GM23248 (cell line): ENCODE data around the gene CEBPB. TPM values are rescaled to one million over a fixed set of nuclear protein-coding genes. Genes with fewer than 3 reads are reported as not detected.

Experiments used
- DNase-seq: peaks from one replicate; pipeline ENCODE4 v3.0.0-alpha.2; 2015
- H2AFZ ChIP-seq: fragments of 200-600 bp; sonication (generic); 2 replicates; pipeline ENCODE4 v1.6.1; 2016; ENCODE audit warnings: antibody characterized with exemption
- H3F3A ChIP-seq: fragments of 200-600 bp; sonication (generic); 2 replicates; pipeline ENCODE4 v1.6.1; 2016; ENCODE audit warnings: mild to moderate bottlenecking, antibody characterized with exemption, mixed run types; ENCODE audit not compliant: insufficient read depth
- H3K27ac ChIP-seq: fragments of 200-600 bp; sonication (generic); 2 replicates; pipeline ENCODE4 v1.5.1; 2016; ENCODE audit warnings: mild to moderate bottlenecking
- H3K27me3 ChIP-seq: fragments of 200-600 bp; sonication (generic); replicated peaks from 2 replicates; pipeline ENCODE4 v1.6.1; 2016; ENCODE audit warnings: mild to moderate bottlenecking; ENCODE audit not compliant: insufficient read depth
- H3K36me3 ChIP-seq: fragments of 200-600 bp; sonication (generic); 2 replicates; pipeline ENCODE4 v1.6.1; 2016; ENCODE audit warnings: low read depth, mild to moderate bottlenecking
- H3K4me1 ChIP-seq: fragments of 200-600 bp; sonication (generic); 2 replicates; pipeline ENCODE4 v1.6.1; 2016; ENCODE audit warnings: mild to moderate bottlenecking; ENCODE audit not compliant: insufficient read depth
- H3K4me2 ChIP-seq: fragments of 200-600 bp; sonication (generic); one replicate; pipeline ENCODE4 v1.6.1; 2016; ENCODE audit warnings: mild to moderate bottlenecking; ENCODE audit not compliant: unreplicated experiment
- H3K4me3 ChIP-seq: fragments of 200-600 bp; sonication (generic); 2 replicates; pipeline ENCODE4 v1.5.1; 2016; ENCODE audit warnings: mild to moderate bottlenecking
- H3K79me2 ChIP-seq: fragments of 200-600 bp; sonication (generic); 2 replicates; pipeline ENCODE4 v1.6.1; 2016; ENCODE audit warnings: mild to moderate bottlenecking; ENCODE audit not compliant: insufficient read depth
- H3K9ac ChIP-seq: fragments of 200-600 bp; sonication (generic); 2 replicates; pipeline ENCODE4 v1.6.1; 2016; ENCODE audit warnings: mild to moderate bottlenecking
- H3K9me2 ChIP-seq: fragments of 200-600 bp; sonication (generic); 2 replicates; pipeline ENCODE4 v1.6.1; 2016; ENCODE audit warnings: mixed run types, mild to moderate bottlenecking, moderate library complexity; ENCODE audit not compliant: insufficient read depth
- H3K9me3 ChIP-seq: fragments of 200-600 bp; sonication (generic); one replicate; pipeline ENCODE4 v1.6.1; 2017; ENCODE audit warnings: low read depth
- H4K20me1 ChIP-seq: fragments of 200-600 bp; sonication (generic); 2 replicates; pipeline ENCODE4 v1.6.0; 2016; ENCODE audit not compliant: insufficient read depth
- EZH2 ChIP-seq: fragments of 200-600 bp; sonication (generic); IDR thresholded peaks from 2 replicates; pipeline ENCODE4 v1.6.1; 2018; ENCODE audit warnings: antibody characterized with exemption, mild to moderate bottlenecking; ENCODE audit not compliant: insufficient read depth, poor library complexity, severe bottlenecking
- EZH2phosphoT487 ChIP-seq: fragments of 200-600 bp; sonication (generic); IDR thresholded peaks from 2 replicates; pipeline ENCODE4 v1.6.1; 2018; ENCODE audit warnings: antibody characterized with exemption, moderate library complexity, mild to moderate bottlenecking, low read depth; ENCODE audit not compliant: insufficient read depth
- WGBS, 2 experiments: methylation state at CpG; one replicate each; pipeline ENCODE4 v1.1.6; 2015 to 2017; ENCODE audit warnings: low lambda C conversion rate in 2 of 2, low coverage in 1 of 2; ENCODE audit errors: missing lambda C conversion rate in 2 of 2; 5-methylcytosine and 5-hydroxymethylcytosine counted together
- in situ Hi-C: fragments of 300-500 bp; cut with MboI; formaldehyde crosslinking; loops from 2 replicates; pipeline ENCODE4 v1.15.0; 2020
- polyA plus RNA-seq: library from polyadenylated mRNA; unstranded; fragments of >200 nt; fragmentation: Nextera tagmentation; extraction: Ambion mirVana; gene quantifications from 2 replicates; pipeline ENCODE4 v1.2.1, GENCODE V29; 2016
- total RNA-seq: library from RNA; depleted of rRNA; stranded (reverse); fragments of >200 nt; shearing (Covaris generic); gene quantifications from 2 replicates; pipeline ENCODE4 v1.2.3, GENCODE V29; 2014

The CEBPB gene
- total and polyA plus RNA-seq, 2 experiments from 2014 or later, result 47.1 to 73.8 TPM

GRCh38 chr20:50188287-50188688, 2.3 kb upstream of the CEBPB start:
- no peak overlapping the region for H3K9ac ChIP-seq
- H4K20me1 ChIP-seq, result no peaks in the 10 kb centered on the region
- H3F3A ChIP-seq, result peaks cover 11% of the 10 kb centered on the region
- H3K27me3 ChIP-seq, result no peaks in the 10 kb centered on the region
- peaks cover 16% of the 10 kb centered on the region for H3K79me2 ChIP-seq
- H2AFZ ChIP-seq, result no peak overlapping the region
- H3K4me2 ChIP-seq, result no peak overlapping the region
- TF ChIP-seq EZH2phosphoT487, result no peak
- TF ChIP-seq EZH2, result no peak
- peaks cover 9% of the 10 kb centered on the region; the same call in 1 of the 2 replicates for H3K36me3 ChIP-seq
- no peak for DNase-seq
- H3K9me3 ChIP-seq, result no peaks in the 10 kb centered on the region
- H3K27ac ChIP-seq, result no peak overlapping the region
- WGBS, 2 experiments, result 88 to 90% methylated on average over 6 of the region's 6 CpGs
- H3K4me3 ChIP-seq, result no peak overlapping the region
- in situ Hi-C loops, result loop anchor here (5.0 to 25.0 kb wide), 3 partner anchors 274 to 549 kb away; partner anchors contain the start of gene PARD6B
- H3K9me2 ChIP-seq, result no peaks in the 10 kb centered on the region
- H3K4me1 ChIP-seq, result no peaks in the 10 kb centered on the region

GRCh38 chr20:50188879-50189680, 1.6 kb upstream of the CEBPB start:
- H2AFZ ChIP-seq, result no peak overlapping the region
- no peak overlapping the region for H3K4me3 ChIP-seq
- H3K9ac ChIP-seq, result no peak overlapping the region
- peaks cover 15% of the 10 kb centered on the region; the same call in 1 of the 2 replicates for H3K36me3 ChIP-seq
- H3F3A ChIP-seq, result peaks cover 18% of the 10 kb centered on the region
- no peaks in the 10 kb centered on the region for H3K27me3 ChIP-seq
- WGBS, 2 experiments, result 92% methylated on average over 17 to 18 of the region's 18 CpGs
- no peaks in the 10 kb centered on the region for H3K9me2 ChIP-seq
- H3K4me1 ChIP-seq, result peaks cover 2% of the 10 kb centered on the region
- peaks cover 24% of the 10 kb centered on the region for H3K79me2 ChIP-seq
- no peaks in the 10 kb centered on the region for H3K9me3 ChIP-seq
- TF ChIP-seq EZH2, result no peak
- TF ChIP-seq EZH2phosphoT487, result no peak
- H3K4me2 ChIP-seq, result no peak overlapping the region
- no peak for DNase-seq
- in situ Hi-C loops, result loop anchor here (5.0 to 25.0 kb wide), 3 partner anchors 273 to 548 kb away; partner anchors contain the start of gene PARD6B
- no peak overlapping the region for H3K27ac ChIP-seq
- no peaks in the 10 kb centered on the region for H4K20me1 ChIP-seq

GRCh38 chr20:50189681-50190250, 864 bp upstream of the CEBPB start:
- Histone ChIP-seq H3K9me2 (no peaks in the 10 kb centered on the region), H3K4me3 (no peak overlapping the region; the same call in 1 of the 2 replicates), H3K36me3 (peaks cover 22% of the 10 kb centered on the region; the same call in 1 of the 2 replicates), H3F3A (peaks cover 25% of the 10 kb centered on the region), H3K4me1 (peaks cover 9% of the 10 kb centered on the region), H2AFZ (no peak overlapping the region; the same call in 1 of the 2 replicates), H4K20me1 (no peaks in the 10 kb centered on the region), H3K9me3 (no peaks in the 10 kb centered on the region), H3K79me2 (peaks cover 31% of the 10 kb centered on the region), H3K27me3 (no peaks in the 10 kb centered on the region), H3K4me2 (no peak overlapping the region), H3K27ac (peak overlapping the region; percentile 98; the same call in 1 of the 2 replicates), H3K9ac (peak overlapping the region; percentile 99)
- 51 to 73% methylated on average over 8 to 29 of the region's 29 CpGs for WGBS, 2 experiments
- DNase-seq, result peak; percentile 40
- TF ChIP-seq EZH2, result no peak
- TF ChIP-seq EZH2phosphoT487, result no peak
- in situ Hi-C loops, result loop anchor here (5.0 to 25.0 kb wide), 3 partner anchors 273 to 548 kb away; partner anchors contain the start of gene PARD6B

GRCh38 chr20:50191065-50191543, 474 bp downstream of the CEBPB start:
- Histone ChIP-seq H3K9ac (peak overlapping the region; percentile 99), H4K20me1 (no peaks in the 10 kb centered on the region), H3K27me3 (no peaks in the 10 kb centered on the region), H3K9me3 (no peaks in the 10 kb centered on the region), H2AFZ (no peak overlapping the region), H3K27ac (peak overlapping the region; percentile 98), H3K9me2 (no peaks in the 10 kb centered on the region), H3K4me1 (peaks cover 12% of the 10 kb centered on the region), H3K79me2 (peaks cover 39% of the 10 kb centered on the region), H3F3A (peaks cover 38% of the 10 kb centered on the region), H3K4me2 (peak overlapping the region; percentile 99), H3K4me3 (peak overlapping the region; percentile 92), H3K36me3 (peaks cover 23% of the 10 kb centered on the region; the same call in 1 of the 2 replicates)
- in situ Hi-C loops, result loop anchor here (25.0 kb wide), 1 partner anchor 546 kb away; the partner anchor contains the start of gene PARD6B
- TF ChIP-seq EZH2phosphoT487 (no peak), EZH2 (no peak)
- WGBS, 2 experiments, result 2% methylated on average over 35 to 58 of the region's 69 CpGs
- peak; percentile 79 for DNase-seq
